Lower leg skin (tissue), 3 donors: ENCODE results near the gene FOXR2.

Source experiments
- POLR2A ChIP-seq, 2 donors: fragments of 450-650 bp; IDR thresholded peaks; one replicate each; pipeline ENCODE4 v1.6.1; 2016 to 2017; ENCODE audit warnings: antibody characterized with exemption in 2 of 2, mild to moderate bottlenecking in 1 of 2, moderate library complexity in 1 of 2
- TF ChIP-seq, protein P1 (sequence below), 3 donors: fragments of 450-650 bp; IDR thresholded peaks; one replicate each; pipeline ENCODE4 v1.5.1; 2016; ENCODE audit warnings: antibody characterized with exemption in 3 of 3, mild to moderate bottlenecking in 3 of 3, moderate library complexity in 2 of 3

DNA sequence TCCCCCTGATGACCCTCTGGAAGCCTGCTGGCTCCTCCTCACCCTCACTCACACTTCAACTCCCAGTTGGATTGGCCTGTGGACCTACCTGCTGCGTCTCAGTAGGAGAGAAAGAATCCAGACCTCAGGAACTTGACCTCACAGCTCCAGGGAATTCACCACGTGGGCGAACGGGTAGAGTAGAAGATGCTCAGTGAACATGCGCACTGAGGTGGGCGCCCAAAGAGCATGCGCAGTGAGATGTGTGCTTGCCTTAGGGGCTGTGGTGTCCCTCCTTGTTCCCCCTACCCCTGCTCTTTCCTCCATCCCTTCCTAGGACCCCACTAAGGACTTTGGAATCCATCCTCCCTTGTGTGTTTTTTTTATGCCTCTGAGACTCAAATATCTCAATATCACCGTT lies 12.9 kb downstream of the FOXR2 start:
- TF ChIP-seq, protein P1, sequence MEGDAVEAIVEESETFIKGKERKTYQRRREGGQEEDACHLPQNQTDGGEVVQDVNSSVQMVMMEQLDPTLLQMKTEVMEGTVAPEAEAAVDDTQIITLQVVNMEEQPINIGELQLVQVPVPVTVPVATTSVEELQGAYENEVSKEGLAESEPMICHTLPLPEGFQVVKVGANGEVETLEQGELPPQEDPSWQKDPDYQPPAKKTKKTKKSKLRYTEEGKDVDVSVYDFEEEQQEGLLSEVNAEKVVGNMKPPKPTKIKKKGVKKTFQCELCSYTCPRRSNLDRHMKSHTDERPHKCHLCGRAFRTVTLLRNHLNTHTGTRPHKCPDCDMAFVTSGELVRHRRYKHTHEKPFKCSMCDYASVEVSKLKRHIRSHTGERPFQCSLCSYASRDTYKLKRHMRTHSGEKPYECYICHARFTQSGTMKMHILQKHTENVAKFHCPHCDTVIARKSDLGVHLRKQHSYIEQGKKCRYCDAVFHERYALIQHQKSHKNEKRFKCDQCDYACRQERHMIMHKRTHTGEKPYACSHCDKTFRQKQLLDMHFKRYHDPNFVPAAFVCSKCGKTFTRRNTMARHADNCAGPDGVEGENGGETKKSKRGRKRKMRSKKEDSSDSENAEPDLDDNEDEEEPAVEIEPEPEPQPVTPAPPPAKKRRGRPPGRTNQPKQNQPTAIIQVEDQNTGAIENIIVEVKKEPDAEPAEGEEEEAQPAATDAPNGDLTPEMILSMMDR (IDR thresholded peaks at IDR 0.05), result no peak
- no peak for TF ChIP-seq POLR2A (IDR thresholded peaks at IDR 0.05)
